ENCODE results near the gene ZAP70.
"Not testable (repeated sequence)": the region's sequence is repeated elsewhere in the genome, so short reads cannot be mapped to it uniquely, and the experiment has no call there.

The ZAP70 gene

GRCh38 chr2:97707362-97708047 is 5.9 kb upstream of the ZAP70 start:
- H3K27ac ChIP-seq, result no peak overlapping the region
- no peak for TF ChIP-seq CTCF (IDR thresholded peaks at IDR 0.05)
- no peak for TF ChIP-seq ZFX (IDR thresholded peaks at IDR 0.05; ENCODE audit: borderline replicate concordance)

GRCh38 chr2:97708048-97708380 is 5.4 kb upstream of the ZAP70 start:
- TF ChIP-seq ZFX (IDR thresholded peaks at IDR 0.05; ENCODE audit: borderline replicate concordance), result no peak
- TF ChIP-seq CTCF (IDR thresholded peaks at IDR 0.05), result no peak
- no peak overlapping the region for H3K27ac ChIP-seq

DNA sequence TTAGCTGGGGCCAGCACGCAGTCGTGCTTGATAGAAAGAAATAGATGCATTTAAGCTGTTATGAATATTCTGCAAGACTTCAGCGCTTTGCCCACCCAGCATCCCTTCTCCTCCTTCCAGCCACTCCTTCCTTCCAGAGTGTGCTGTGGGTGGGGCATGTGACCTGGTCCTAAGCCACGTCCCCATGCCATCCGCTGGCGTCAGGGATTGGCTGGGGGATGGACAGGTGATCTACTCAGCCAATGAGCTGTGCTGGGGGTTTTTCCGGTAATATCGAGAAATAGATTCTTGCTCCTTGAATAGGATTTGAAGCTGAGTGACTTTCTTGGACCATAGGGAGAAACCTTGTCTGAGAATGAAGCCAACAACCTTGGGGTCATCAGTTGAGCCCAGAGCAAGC is 4.8 kb upstream of the ZAP70 start:
- TF ChIP-seq ZFX (IDR thresholded peaks at IDR 0.05; ENCODE audit: borderline replicate concordance), result no peak
- no peak for TF ChIP-seq CTCF (IDR thresholded peaks at IDR 0.05)
- no peak overlapping the region for H3K27ac ChIP-seq

- H3K27ac ChIP-seq, result no peak overlapping the region
- TF ChIP-seq CTCF (IDR thresholded peaks at IDR 0.05), result no peak
- TF ChIP-seq ZFX (IDR thresholded peaks at IDR 0.05; ENCODE audit: borderline replicate concordance), result no peak
These were observed 2.0 kb upstream of the ZAP70 start for GRCh38 chr2:97711394-97711711.

- H3K27ac ChIP-seq, result not testable (repeated sequence)
These were observed 1.2 kb upstream of the ZAP70 start for GRCh38 chr2:97712175-97712574.

DNA sequence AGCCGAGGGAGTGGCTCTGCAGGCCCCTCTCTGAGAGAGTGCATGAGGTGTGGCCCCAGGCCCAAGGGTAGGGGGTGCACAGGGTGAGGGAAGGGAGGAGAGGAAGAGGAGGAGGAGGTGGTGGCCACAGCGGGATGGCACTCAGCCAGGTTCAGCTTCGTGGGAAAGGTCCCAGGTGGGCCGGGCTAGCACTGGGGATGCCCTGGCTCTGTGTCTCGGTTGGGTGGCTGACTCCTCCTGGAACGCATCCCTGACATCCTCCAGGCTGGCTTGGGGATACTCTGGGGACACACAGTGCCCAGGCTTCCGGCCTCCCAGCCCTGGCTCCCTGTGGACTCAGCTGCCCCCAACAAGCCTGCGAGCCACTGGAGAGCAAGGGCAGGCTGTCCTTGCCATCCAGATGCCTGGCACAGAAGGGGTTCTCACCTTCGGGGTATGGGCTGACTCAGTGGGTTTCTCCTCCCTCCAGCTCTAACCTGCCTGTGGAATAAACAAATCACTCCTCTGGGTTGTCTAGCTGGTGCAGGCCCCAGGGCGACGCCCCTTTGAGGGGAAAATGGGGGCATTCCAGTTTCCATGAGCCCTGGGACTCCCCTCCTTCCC is 582 bp upstream of the ZAP70 start:
- no peak overlapping the region for H3K27ac ChIP-seq
- TF ChIP-seq ZFX (IDR thresholded peaks at IDR 0.05; ENCODE audit: borderline replicate concordance) (no peak), CTCF (IDR thresholded peaks at IDR 0.05) (no peak)

GRCh38 chr2:97714084-97714949 is 941 bp downstream of the ZAP70 start:
- TF ChIP-seq ZFX (IDR thresholded peaks at IDR 0.05; ENCODE audit: borderline replicate concordance) (no peak), CTCF (IDR thresholded peaks at IDR 0.05) (no peak)
- H3K27ac ChIP-seq, result no peak overlapping the region

Data from 22Rv1 (cell line).